GM18526 (cell line): Measurements from ENCODE around the gene TBL2.

ENCODE experiments used
- POLR2A ChIP-seq: IDR thresholded peaks from 3 replicates; pipeline ENCODE4 v1.6.1; 2011; ENCODE audit not compliant: insufficient read length; ENCODE audit errors: extremely low read depth

Gene TBL2

GRCh38 chr7:73556208-73557107, 21.9 kb downstream of the TBL2 start:
- TF ChIP-seq POLR2A, result no peak

GRCh38 chr7:73555411-73555982, 22.9 kb downstream of the TBL2 start:
- no peak for TF ChIP-seq POLR2A

- no peak for TF ChIP-seq POLR2A
Measured at GRCh38 chr7:73549176-73549575, 29.2 kb downstream of the TBL2 start.

DNA sequence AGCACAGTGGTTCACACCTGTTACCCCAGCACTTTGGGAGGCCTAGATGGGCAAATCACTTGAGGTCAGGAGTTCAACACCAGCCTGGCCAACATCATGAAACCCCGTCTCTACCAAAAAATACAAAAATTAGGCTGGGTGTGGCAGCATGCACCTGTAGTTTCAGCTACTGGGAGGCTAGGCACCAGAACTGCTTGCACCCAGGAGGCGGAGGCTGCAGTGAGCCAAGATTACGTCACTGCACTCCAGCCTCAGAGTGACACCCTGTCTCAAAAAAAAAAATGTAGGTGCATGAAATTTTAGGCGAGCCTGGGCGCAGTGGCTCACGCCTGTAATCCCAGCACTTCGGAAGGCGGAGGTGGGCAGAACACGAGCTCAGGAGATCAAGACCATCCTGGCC, 30.5 kb downstream of the TBL2 start:
- no peak for TF ChIP-seq POLR2A

- TF ChIP-seq POLR2A, result no peak
Measured at GRCh38 chr7:73544678-73545077, 33.7 kb downstream of the TBL2 start.

- TF ChIP-seq POLR2A, result no peak
Measured at GRCh38 chr7:73541722-73542121, 36.7 kb downstream of the TBL2 start.

DNA sequence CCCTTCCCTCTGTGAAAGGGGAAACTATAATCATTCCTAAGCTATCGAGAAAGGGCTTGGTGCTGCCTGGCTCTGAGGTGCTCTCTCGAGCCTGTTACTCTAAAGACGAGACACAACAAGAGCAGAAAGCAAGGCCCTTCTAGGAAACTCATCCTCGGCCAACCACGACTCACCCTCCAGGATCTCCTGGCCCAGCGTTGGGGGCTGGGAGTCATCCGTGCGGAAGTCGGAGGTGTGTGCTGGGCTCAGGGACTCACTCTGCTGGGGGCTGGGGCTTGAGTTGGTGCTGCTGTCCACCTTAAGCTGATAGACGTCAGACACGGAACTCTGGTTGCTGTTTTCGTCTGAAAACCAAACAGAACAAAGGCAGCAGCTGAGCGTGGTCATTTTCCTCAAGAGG, 38.7 kb downstream of the TBL2 start:
- no peak for TF ChIP-seq POLR2A

DNA sequence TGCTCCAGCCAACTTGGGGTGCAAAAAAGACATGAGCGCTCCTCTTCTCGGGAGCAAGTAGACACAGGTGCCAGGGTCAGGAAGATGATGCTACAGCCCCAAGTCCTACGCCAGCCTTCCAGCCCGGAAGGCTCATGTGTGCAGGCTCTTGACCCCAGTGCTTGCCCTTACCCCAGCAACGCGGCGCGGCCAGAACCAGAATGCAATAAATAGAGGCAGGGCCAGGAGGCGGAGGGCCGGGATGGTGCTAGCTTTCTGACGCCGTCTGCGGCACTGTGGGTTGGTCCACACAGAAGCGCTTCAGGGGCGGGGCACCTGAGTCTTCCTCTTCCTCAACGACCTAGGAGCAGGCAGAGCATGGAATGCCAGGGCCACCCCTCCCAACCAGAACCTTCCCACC, 41.3 kb downstream of the TBL2 start:
- TF ChIP-seq POLR2A, result no peak

DNA sequence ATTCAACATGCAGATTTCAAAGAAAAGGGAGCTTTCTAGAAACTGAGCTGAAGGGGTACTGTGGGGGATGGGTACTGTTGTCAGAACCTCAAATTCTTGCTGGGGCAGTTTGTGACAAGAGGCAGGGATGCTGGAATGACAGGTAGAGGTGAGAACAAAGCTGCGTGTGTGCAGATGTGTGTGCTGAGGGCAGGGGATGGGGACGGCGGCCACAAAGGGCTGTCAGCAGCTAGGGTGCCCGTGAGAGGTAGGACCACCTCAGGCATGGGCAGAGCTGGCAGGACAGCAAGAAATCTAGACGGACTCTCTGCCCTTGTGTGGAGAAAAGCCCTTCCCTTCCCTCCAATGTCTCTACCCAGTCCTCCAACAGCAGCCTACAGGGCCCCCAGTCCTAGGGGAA, 41.9 kb downstream of the TBL2 start:
- TF ChIP-seq POLR2A, result no peak

DNA sequence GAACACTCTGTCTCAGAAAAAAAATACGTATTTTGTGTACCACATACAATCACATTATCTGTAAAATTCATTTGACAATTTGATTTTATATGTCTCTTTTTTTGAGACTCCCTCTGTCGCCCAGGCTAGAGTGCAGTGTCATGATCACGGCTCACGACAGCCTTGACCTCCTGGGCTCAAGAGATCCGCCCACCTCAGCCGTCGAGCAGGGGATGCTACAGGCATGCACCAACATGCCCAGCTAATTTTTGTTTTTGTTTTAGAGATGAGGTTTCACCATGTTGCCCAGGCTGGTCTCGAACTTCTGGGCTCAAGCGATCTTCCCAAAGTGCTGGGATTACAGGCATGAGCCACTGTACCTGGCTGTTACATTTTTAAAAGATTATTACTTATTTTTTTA, 44.6 kb downstream of the TBL2 start:
- TF ChIP-seq POLR2A, result no peak

GRCh38 chr7:73532224-73532623, 46.2 kb downstream of the TBL2 start:
- TF ChIP-seq POLR2A, result no peak

GRCh38 chr7:73530800-73531199, 47.6 kb downstream of the TBL2 start:
- TF ChIP-seq POLR2A, result no peak

- TF ChIP-seq POLR2A, result no peak
Measured at GRCh38 chr7:73526896-73527821, 51.2 kb downstream of the TBL2 start.

DNA sequence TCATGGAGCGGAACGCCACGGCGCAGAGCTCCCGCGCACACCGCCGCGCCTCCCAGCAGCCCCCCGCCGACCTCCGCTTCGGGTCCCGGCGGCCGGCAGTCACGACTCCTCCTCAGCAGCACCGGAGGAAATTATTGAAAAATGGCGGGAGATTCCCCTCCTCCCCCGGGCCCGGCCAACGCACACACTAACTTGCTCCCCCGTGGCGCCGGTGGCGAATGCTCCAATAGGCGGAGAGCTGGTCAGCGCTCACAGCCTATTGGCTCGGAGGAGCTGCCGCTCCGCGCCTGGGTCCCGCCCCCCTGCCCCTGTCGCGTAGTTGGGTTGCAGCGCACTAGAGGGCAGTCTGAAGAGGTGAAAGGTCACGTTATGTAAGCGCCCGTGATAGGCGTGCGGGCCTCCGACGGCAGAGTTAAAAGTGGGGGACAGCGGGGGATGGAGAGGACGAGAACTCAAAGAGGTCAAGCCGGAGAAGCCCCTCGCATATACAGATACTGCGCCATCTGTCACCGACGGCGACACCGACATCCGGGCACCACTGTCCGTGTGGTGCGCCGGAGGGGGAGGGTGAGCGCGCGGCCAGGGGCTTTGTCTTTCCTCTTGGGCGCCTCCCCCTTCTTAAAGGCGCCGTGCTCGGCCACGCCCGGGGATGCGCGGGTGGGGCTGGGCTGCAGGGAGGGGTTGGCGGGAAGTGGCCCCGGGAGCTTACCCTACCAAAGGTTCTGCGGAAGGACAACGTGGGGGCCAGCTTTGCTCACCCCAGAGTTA, 56.1 kb downstream of the TBL2 start, which contains the start of gene BAZ1B:
BAZ1B (minus strand) TSS at position 189 of the 768 bp plus-strand sequence. CDS start 360 bp downstream, outside the sequence.
- TF ChIP-seq POLR2A, result peak; percentile 60

DNA sequence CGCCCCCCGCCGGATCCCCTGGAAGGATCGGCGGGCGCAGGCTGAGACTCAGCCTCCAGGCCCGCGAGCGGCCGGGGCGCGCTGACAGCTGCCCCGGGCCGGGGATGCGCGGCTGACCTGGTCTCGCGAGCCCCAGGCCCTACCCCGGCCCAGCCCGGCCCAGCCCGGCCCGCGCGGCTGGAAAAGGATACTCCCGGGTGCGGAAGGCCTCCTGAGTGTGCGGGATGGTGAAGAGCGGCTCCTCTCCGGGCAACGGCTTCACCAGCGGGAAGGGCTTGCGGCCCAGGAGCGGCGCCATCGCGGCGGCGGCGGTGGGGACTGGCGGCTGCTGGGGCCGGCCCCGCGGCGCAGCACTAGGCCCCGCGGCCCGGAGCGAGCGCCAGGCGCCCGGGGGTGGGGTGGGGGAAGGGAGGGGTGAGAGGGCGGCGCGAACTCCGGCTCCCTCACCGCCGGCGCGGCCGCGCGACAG, 56.7 kb downstream of the TBL2 start:
- no peak for TF ChIP-seq POLR2A
